GM12878 (cell line): ENCODE data around the gene GABRB2. TPM values are rescaled to one million over a fixed set of nuclear protein-coding genes. Genes with fewer than 3 reads are reported as not detected.

Experiments
- ATAC-seq: fragments of 200-7000 bp; cut with Tn5 transposase; 3 replicates; pipeline ENCODE4 v1.9.1; 2020; ENCODE audit warnings: mild to moderate bottlenecking, moderate library complexity
- BruUV-seq: library from RNA; stranded (reverse); fragments of 400-500 nt; replicated peaks from 2 replicates; lab custom pipeline; 2021; lab: Mats Ljungman, UMichigan
- CTCF ChIA-PET: fragments of 300-600 bp; sonication (Branson Sonifier 250); formaldehyde crosslinking; extraction: SDS; loops from one replicate; lab custom pipeline; 2021; ENCODE audit warnings: inconsistent platforms; lab: Yijun Ruan, JAX
- POLR2A ChIA-PET: fragments of 350-600 bp; formaldehyde crosslinking; extraction: SDS; loops from one replicate; lab custom pipeline; 2021; ENCODE audit warnings: inconsistent platforms; lab: Charles Lee
- RAD21 ChIA-PET: fragments of 300-600 bp; sonication (Branson Sonifier 250); formaldehyde crosslinking; loops from one replicate; lab custom pipeline; 2023; ENCODE audit warnings: antibody characterized with exemption; ENCODE audit not compliant: unreplicated experiment; lab: Charles Lee
- SMC1A ChIA-PET: fragments of 300-600 bp; sonication (Branson Sonifier 250); formaldehyde crosslinking; loops from one replicate; lab custom pipeline; 2023; ENCODE audit not compliant: unreplicated experiment, uncharacterized antibody; lab: Charles Lee
- DNase-seq: peaks from one replicate; pipeline ENCODE4 v3.0.0-alpha.2; 2011; ENCODE audit warnings: low read depth, low spot score
- FAIRE-seq: peaks from 3 replicates; lab custom pipeline; 2011; peaks lifted over from hg19 to GRCh38; lab: Jason Lieb, UNC
- H2AFZ ChIP-seq: 2 replicates; pipeline ENCODE4 v1.6.0; 2011; ENCODE audit warnings: low read depth, low read length, control low read depth; ENCODE audit not compliant: control insufficient read depth
- H3K27ac ChIP-seq: 2 replicates; pipeline ENCODE4 v1.5.1; 2011; ENCODE audit warnings: control low read depth; ENCODE audit not compliant: control insufficient read depth, insufficient read depth
- H3K27me3 ChIP-seq, 2 experiments: replicated peaks in 1 of 2; 2 replicates each; pipeline versions ENCODE4 v1.6.0 to v1.6.1; 2011; ENCODE audit warnings: low read length in 1 of 2; ENCODE audit not compliant: control insufficient read depth in 2 of 2, insufficient read depth in 2 of 2
- H3K36me3 ChIP-seq, 2 experiments: 2 replicates each; pipeline ENCODE4 v1.5.1; 2011; ENCODE audit warnings: low read length in 1 of 2; ENCODE audit not compliant: control insufficient read depth in 2 of 2, insufficient read depth in 2 of 2
- H3K4me1 ChIP-seq: 2 replicates; pipeline ENCODE4 v1.6.1; 2011; ENCODE audit warnings: mild to moderate bottlenecking, low read length, moderate library complexity, mixed read lengths; ENCODE audit not compliant: control insufficient read depth, insufficient read depth
- H3K4me2 ChIP-seq: 2 replicates; pipeline ENCODE4 v1.6.0; 2011; ENCODE audit warnings: control low read depth; ENCODE audit not compliant: control insufficient read depth, insufficient read depth
- H3K4me3 ChIP-seq: fragments of 200-600 bp; sonication (generic); 2 replicates; pipeline ENCODE4 v1.5.1; 2016
- H3K79me2 ChIP-seq: 2 replicates; pipeline ENCODE4 v1.6.0; 2011; ENCODE audit warnings: low read length; ENCODE audit not compliant: control insufficient read depth, insufficient read depth
- H3K9ac ChIP-seq: 2 replicates; pipeline ENCODE4 v1.8.0; 2011; ENCODE audit warnings: low read length, control low read depth, mixed read lengths; ENCODE audit not compliant: control insufficient read depth, insufficient read depth
- H3K9me3 ChIP-seq: replicated peaks from 3 replicates; pipeline ENCODE4 v1.5.1; 2011; ENCODE audit warnings: mild to moderate bottlenecking, low read length; ENCODE audit not compliant: control insufficient read depth, insufficient read depth
- H4K20me1 ChIP-seq: 2 replicates; pipeline ENCODE4 v1.6.0; 2011; ENCODE audit not compliant: control insufficient read depth, insufficient read depth
- BCL11A ChIP-seq: IDR thresholded peaks from 2 replicates; pipeline ENCODE4 v1.6.1; 2011; ENCODE audit warnings: low read depth, low read length
- ELK1 ChIP-seq: IDR thresholded peaks from 2 replicates; pipeline ENCODE4 v1.6.1; 2012; ENCODE audit warnings: low read depth, low read length, improper control_type of control experiment
- FOS ChIP-seq: IDR thresholded peaks from 3 replicates; pipeline ENCODE4 v1.6.1; 2011; ENCODE audit warnings: borderline replicate concordance; ENCODE audit not compliant: insufficient read length; ENCODE audit errors: extremely low read depth
- FOXK2 ChIP-seq: fragments of 450-650 bp; IDR thresholded peaks from 2 replicates; pipeline ENCODE4 v1.6.1; 2017; ENCODE audit warnings: mild to moderate bottlenecking, moderate library complexity
- HCFC1 ChIP-seq: fragments of 150-350 bp; IDR thresholded peaks from 2 replicates; pipeline ENCODE4 v1.6.1; 2014; ENCODE audit warnings: low read length
- KDM1A ChIP-seq: fragments of 200-600 bp; sonication (generic); IDR thresholded peaks from 2 replicates; pipeline ENCODE4 v1.6.1; 2016; ENCODE audit warnings: borderline replicate concordance
- NFYB ChIP-seq: IDR thresholded peaks from 2 replicates; pipeline ENCODE4 v1.6.1; 2011; ENCODE audit warnings: low read depth, mild to moderate bottlenecking, low read length, improper control_type of control experiment, moderate library complexity; ENCODE audit not compliant: insufficient read depth
- NR2C1 ChIP-seq: fragments of 450-650 bp; IDR thresholded peaks from 2 replicates; pipeline ENCODE4 v1.6.1; 2017; ENCODE audit warnings: antibody characterized with exemption, mild to moderate bottlenecking, moderate library complexity
- PKNOX1 ChIP-seq: fragments of 450-650 bp; IDR thresholded peaks from 2 replicates; pipeline ENCODE4 v1.6.1; 2016; ENCODE audit warnings: mild to moderate bottlenecking
- POLR2AphosphoS2 ChIP-seq: IDR thresholded peaks from 2 replicates; pipeline ENCODE4 v1.6.1; 2011; ENCODE audit warnings: low read depth, mild to moderate bottlenecking, low read length, improper control_type of control experiment, moderate library complexity
- SKIL ChIP-seq: fragments of 450-650 bp; IDR thresholded peaks from 2 replicates; pipeline ENCODE4 v1.6.1; 2017; ENCODE audit warnings: mild to moderate bottlenecking, low read depth, inconsistent platforms; ENCODE audit not compliant: poor library complexity, severe bottlenecking
- STAT1 ChIP-seq: fragments of 450-650 bp; conservative IDR thresholded peaks from 2 replicates; pipeline ENCODE4 v1.6.1; 2014; ENCODE audit warnings: antibody characterized with exemption, mild to moderate bottlenecking
- YY1 ChIP-seq: IDR thresholded peaks from 2 replicates; pipeline ENCODE4 v1.6.1; 2011; ENCODE audit warnings: low read depth, mild to moderate bottlenecking, low read length
- ZBED1 ChIP-seq: IDR thresholded peaks from 2 replicates; pipeline ENCODE4 v1.6.1; 2016; ENCODE audit warnings: borderline replicate concordance
- WGBS: methylation state at CpG from one replicate; pipeline ENCODE4 v1.1.6; 2016; ENCODE audit warnings: low lambda C conversion rate; ENCODE audit not compliant: insufficient replicate concordance, insufficient coverage; ENCODE audit errors: missing lambda C conversion rate; 5-methylcytosine and 5-hydroxymethylcytosine counted together
- in situ Hi-C: fragments of 300-500 bp; cut with MboI; formaldehyde crosslinking; loops from 9 replicates; pipeline ENCODE4 v1.14.3; 2018; ENCODE audit warnings: mixed read lengths
- intact Hi-C: fragments of 100-400 bp; cut with micrococcal nuclease; formaldehyde crosslinking; loops from one replicate; pipeline ENCODE4 v1.14.2; 2022; ENCODE audit not compliant: unreplicated experiment
- polyA plus RNA-seq, 11 experiments: library from polyadenylated mRNA; depleted of rRNA in 4 of 11; unstranded in 6 of 11; stranded (reverse) in 5 of 11; fragments of >200 nt; fragmentation: Nextera tagmentation in 4 of 11; fragmentation: Illumina TruSeq in 1 of 11; extraction: Ambion mirVana in 4 of 11; extraction: Trizol in 1 of 11; gene quantifications; 1 replicate in 1 of 11; 2 replicates in 10 of 11; pipeline versions ENCODE4 v1.2.1 to v1.2.3, GENCODE V29; 2011 to 2016; ENCODE audit warnings: inconsistent platforms in 2 of 11, missing spikeins in 2 of 11, low read depth in 1 of 11
- total RNA-seq, 4 experiments: library from RNA; depleted of rRNA in 3 of 4; stranded (reverse); fragments of >200 nt in 3 of 4; fragmentation: Illumina TruSeq in 1 of 4; extraction: Trizol in 1 of 4; gene quantifications; 2 replicates each; pipeline versions ENCODE4 v1.2.1 to v1.2.3, GENCODE V29; 2013 to 2021
- TF ChIP-seq, protein P1 (sequence below): fragments of 450-650 bp; IDR thresholded peaks from 2 replicates; pipeline ENCODE4 v1.6.1; 2018; ENCODE audit warnings: borderline replicate concordance, mild to moderate bottlenecking; ENCODE audit not compliant: partially characterized antibody

Gene GABRB2
- total and polyA plus RNA-seq, 10 of the 15 experiments (the other 5 are each of a cell fraction or from before 2014, with no cell fraction given) = 0.12 to 0.85 (median 0.43) TPM

DNA sequence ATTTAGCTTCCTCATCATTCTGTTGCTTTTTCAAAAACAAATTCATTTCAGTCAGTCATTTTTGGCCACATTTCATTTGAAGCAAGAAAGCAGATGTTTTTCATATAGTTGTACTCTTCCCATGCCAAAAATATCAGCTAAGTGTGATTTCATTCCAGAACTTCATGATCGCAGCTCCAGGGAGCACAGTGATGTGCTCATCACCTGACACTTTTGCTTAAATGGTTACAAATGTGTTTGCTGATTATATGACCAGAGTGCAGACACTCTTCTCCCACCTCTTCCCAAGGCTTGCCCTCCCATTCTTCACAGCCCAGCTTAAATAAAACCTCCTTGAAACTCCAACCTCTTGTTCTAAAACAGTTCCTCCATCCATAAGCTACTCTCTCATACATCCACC, 32.6 kb downstream of the GABRB2 start:
- POLR2A ChIA-PET = no interaction called here
- no peak overlapping the region for H3K4me2 ChIP-seq
- H4K20me1 ChIP-seq = no peaks in the 10 kb centered on the region
- no peak overlapping the region for H3K9ac ChIP-seq
- H3K27me3 ChIP-seq = no peaks in the 10 kb centered on the region
- 95% methylated on average over 1 of the region's 1 CpG for WGBS
- no peaks in the 10 kb centered on the region for H3K79me2 ChIP-seq
- TF ChIP-seq POLR2AphosphoS2 = no peak
- no peak for TF ChIP-seq ZBED1
- no peak for TF ChIP-seq NR2C1
- no peak for TF ChIP-seq ELK1
- no peak for TF ChIP-seq FOXK2
- TF ChIP-seq PKNOX1 = no peak
- no peak for TF ChIP-seq YY1
- TF ChIP-seq STAT1 = no peak
- TF ChIP-seq FOS = no peak
- no peak for TF ChIP-seq SKIL
- TF ChIP-seq, protein P1, sequence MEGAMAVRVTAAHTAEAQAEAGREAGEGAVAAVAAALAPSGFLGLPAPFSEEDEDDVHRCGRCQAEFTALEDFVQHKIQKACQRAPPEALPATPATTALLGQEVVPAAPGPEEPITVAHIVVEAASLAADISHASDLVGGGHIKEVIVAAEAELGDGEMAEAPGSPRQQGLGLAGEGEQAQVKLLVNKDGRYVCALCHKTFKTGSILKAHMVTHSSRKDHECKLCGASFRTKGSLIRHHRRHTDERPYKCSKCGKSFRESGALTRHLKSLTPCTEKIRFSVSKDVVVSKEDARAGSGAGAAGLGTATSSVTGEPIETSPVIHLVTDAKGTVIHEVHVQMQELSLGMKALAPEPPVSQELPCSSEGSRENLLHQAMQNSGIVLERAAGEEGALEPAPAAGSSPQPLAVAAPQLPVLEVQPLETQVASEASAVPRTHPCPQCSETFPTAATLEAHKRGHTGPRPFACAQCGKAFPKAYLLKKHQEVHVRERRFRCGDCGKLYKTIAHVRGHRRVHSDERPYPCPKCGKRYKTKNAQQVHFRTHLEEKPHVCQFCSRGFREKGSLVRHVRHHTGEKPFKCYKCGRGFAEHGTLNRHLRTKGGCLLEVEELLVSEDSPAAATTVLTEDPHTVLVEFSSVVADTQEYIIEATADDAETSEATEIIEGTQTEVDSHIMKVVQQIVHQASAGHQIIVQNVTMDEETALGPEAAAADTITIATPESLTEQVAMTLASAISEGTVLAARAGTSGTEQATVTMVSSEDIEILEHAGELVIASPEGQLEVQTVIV = no peak
- no peak for TF ChIP-seq KDM1A
- no peak for TF ChIP-seq HCFC1
- no peak for TF ChIP-seq BCL11A
- TF ChIP-seq NFYB = no peak
- BruUV-seq = no TSS peak
- SMC1A ChIA-PET = interaction anchor here (0.7 to 1.1 kb wide), 2 partner anchors 11 to 136 kb away, joined by 3 read pairs; no protein-coding TSS in a partner anchor
- H3K27ac ChIP-seq = no peak overlapping the region
- ATAC-seq = no peak
- RAD21 ChIA-PET = no interaction called here
- H2AFZ ChIP-seq = no peak overlapping the region
- in situ Hi-C loops (no loop called here), intact Hi-C loops (no loop called here)
- CTCF ChIA-PET = no interaction called here
- no peak overlapping the region for H3K4me3 ChIP-seq
- H3K9me3 ChIP-seq = no peaks in the 10 kb centered on the region; the same call in 1 of the 3 replicates
- no peak for DNase-seq
- H3K36me3 ChIP-seq = no peaks in the 10 kb centered on the region
- FAIRE-seq = no peak
- no peaks in the 10 kb centered on the region for H3K4me1 ChIP-seq
